Mesenchymal stem cell (in vitro differentiated cells and primary cell): ENCODE measurements around the gene IL18BP. TPM values are rescaled to one million over a fixed set of nuclear protein-coding genes. Genes with fewer than 3 reads are reported as not detected.

Experiments used
- small RNA-seq: library from polyadenylated mRNA; stranded (forward); fragments of <200 nt; extraction: miRNeasy Mini kit (QIAGEN cat#:217004); gene quantifications from one replicate; pipeline ENCODE3, GENCODE V24; 2013; ENCODE audit warnings: low read depth

IL18BP gene

Small RNAs within 50 kb of the gene (small RNA-seq; reads per million reads assigned to genes)
- gene RNU6-72P: not detected
